H1 (cell line): ENCODE measurements around the gene RYK. TPM values are rescaled to one million over a fixed set of nuclear protein-coding genes. Genes with fewer than 3 reads are reported as not detected.

Experiments
- CTCF ChIA-PET: fragments of 300-600 bp; sonication (Branson Sonifier 250); formaldehyde crosslinking; loops from one replicate; lab custom pipeline; 2021; ENCODE audit not compliant: partially characterized antibody; lab: Charles Lee
- POLR2A ChIA-PET: fragments of 300-600 bp; sonication (Branson Sonifier 250); formaldehyde crosslinking; loops from one replicate; lab custom pipeline; 2021; ENCODE audit warnings: inconsistent platforms; ENCODE audit not compliant: partially characterized antibody; lab: Charles Lee
- DNase-seq, 2 experiments: peaks; one replicate each; pipeline versions ENCODE4 v3.0.0 to v3.0.0-alpha.2; 2010 to 2022; ENCODE audit warnings: low spot score in 2 of 2, low read depth in 1 of 2, mixed read lengths in 1 of 2
- FAIRE-seq: peaks from 2 replicates; lab custom pipeline; 2011; peaks lifted over from hg19 to GRCh38; lab: Jason Lieb, UNC
- H2AFZ ChIP-seq: 2 replicates; pipeline ENCODE4 v1.8.1; 2012; ENCODE audit warnings: low read length, inconsistent platforms
- H2AK5ac ChIP-seq: 2 replicates; pipeline ENCODE4 v1.6.1; 2013; ENCODE audit warnings: low read depth, low read length
- H2BK120ac ChIP-seq: replicated peaks from 2 replicates; pipeline ENCODE3; 2013; ENCODE audit warnings: low read depth, low read length, inconsistent platforms
- H2BK12ac ChIP-seq: 2 replicates; pipeline ENCODE4 v1.6.1; 2013; ENCODE audit warnings: low read depth, low read length
- H2BK15ac ChIP-seq: 2 replicates; pipeline ENCODE4 v1.6.1; 2013; ENCODE audit warnings: low read length
- H2BK20ac ChIP-seq: 2 replicates; pipeline ENCODE4 v1.6.1; 2013; ENCODE audit warnings: low read length
- H2BK5ac ChIP-seq: 2 replicates; pipeline ENCODE4 v1.6.1; 2013; ENCODE audit warnings: low read depth, low read length
- H3K14ac ChIP-seq: 2 replicates; pipeline ENCODE4 v1.6.1; 2013; ENCODE audit warnings: inconsistent platforms; ENCODE audit not compliant: insufficient read length
- H3K18ac ChIP-seq: 2 replicates; pipeline ENCODE4 v1.6.1; 2013; ENCODE audit warnings: low read length; ENCODE audit errors: extremely low read depth
- H3K23ac ChIP-seq: 2 replicates; pipeline ENCODE4 v1.6.1; 2013; ENCODE audit warnings: inconsistent platforms; ENCODE audit not compliant: insufficient read length
- H3K23me2 ChIP-seq: 2 replicates; pipeline ENCODE4 v1.6.1; 2013; ENCODE audit warnings: low read depth, low read length
- H3K27ac ChIP-seq: 2 replicates; pipeline ENCODE4 v1.6.1; 2011; ENCODE audit warnings: low read depth, low read length, inconsistent platforms
- H3K27me3 ChIP-seq, 4 experiments: replicated peaks in 1 of 4; 1 replicate in 1 of 4; 2 replicates in 3 of 4; pipeline versions ENCODE4 v1.6.1 to v1.8.1; 2011 to 2013; ENCODE audit warnings: low read length in 3 of 4, mild to moderate bottlenecking in 3 of 4, inconsistent platforms in 2 of 4, mixed read lengths in 2 of 4, moderate library complexity in 1 of 4; ENCODE audit not compliant: control insufficient read depth in 3 of 4, insufficient read depth in 3 of 4; ENCODE audit errors: extremely low read depth in 1 of 4
- H3K36me3 ChIP-seq, 4 experiments: 2 replicates each; pipeline versions ENCODE4 v1.6.1 to v1.8.1; 2011 to 2013; ENCODE audit warnings: mild to moderate bottlenecking in 4 of 4, low read length in 3 of 4, moderate library complexity in 2 of 4, control low read depth in 1 of 4, inconsistent platforms in 1 of 4; ENCODE audit not compliant: insufficient read depth in 4 of 4, control insufficient read depth in 2 of 4
- H3K4ac ChIP-seq: replicated peaks from 2 replicates; pipeline ENCODE3; 2013; ENCODE audit warnings: low read length, low read depth, mixed read lengths, inconsistent platforms; ENCODE audit not compliant: insufficient read length
- H3K4me1 ChIP-seq, 4 experiments: replicated peaks in 1 of 4; 1 replicate in 1 of 4; 2 replicates in 3 of 4; pipeline versions ENCODE4 v1.6.1 to v1.8.1; 2011 to 2013; ENCODE audit warnings: low read length in 3 of 4, inconsistent platforms in 2 of 4, mixed read lengths in 1 of 4; ENCODE audit not compliant: insufficient read depth in 4 of 4, control insufficient read depth in 3 of 4
- H3K4me2 ChIP-seq, 2 experiments: 2 replicates each; pipeline versions ENCODE4 v1.6.1 to v1.8.1; 2011 to 2013; ENCODE audit warnings: low read depth in 2 of 2, low read length in 2 of 2, control low read depth in 1 of 2, inconsistent platforms in 1 of 2, mild to moderate bottlenecking in 1 of 2; ENCODE audit not compliant: insufficient read depth in 1 of 2
- H3K4me3 ChIP-seq, 4 experiments: fragments of 200-600, 300-600 bp in 1 of 4; sonication (generic), shearing (Covaris generic), sonication (Bioruptor Twin) in 1 of 4; 2 replicates each; pipeline versions ENCODE4 v1.5.1 to v1.8.1; 2011 to 2016; ENCODE audit warnings: low read length in 4 of 4, low read depth in 3 of 4, control low read depth in 2 of 4, inconsistent platforms in 2 of 4, mild to moderate bottlenecking in 2 of 4, mixed read lengths in 1 of 4, moderate library complexity in 1 of 4; ENCODE audit not compliant: insufficient read depth in 2 of 4; ENCODE audit errors: extremely low read depth in 1 of 4
- H3K56ac ChIP-seq: replicated peaks from 2 replicates; pipeline ENCODE3; 2013; ENCODE audit warnings: low read depth, mild to moderate bottlenecking, mixed read lengths, low read length, inconsistent platforms; ENCODE audit not compliant: insufficient read length
- H3K79me1 ChIP-seq: 2 replicates; pipeline ENCODE4 v1.6.1; 2013; ENCODE audit warnings: low read depth, low read length, control low read depth
- H3K79me2 ChIP-seq, 2 experiments: 2 replicates each; pipeline versions ENCODE4 v1.6.1 to v1.8.1; 2012 to 2013; ENCODE audit warnings: low read length in 2 of 2, mild to moderate bottlenecking in 2 of 2, inconsistent platforms in 1 of 2; ENCODE audit not compliant: insufficient read depth in 2 of 2, control insufficient read depth in 1 of 2
- H3K9ac ChIP-seq, 4 experiments: replicated peaks in 1 of 4; 1 replicate in 1 of 4; 2 replicates in 3 of 4; pipeline versions ENCODE4 v1.6.1 to v1.8.1; 2011 to 2013; ENCODE audit warnings: low read depth in 3 of 4, low read length in 3 of 4, control low read depth in 2 of 4, mild to moderate bottlenecking in 2 of 4, moderate library complexity in 2 of 4, inconsistent platforms in 1 of 4; ENCODE audit errors: extremely low read depth in 1 of 4
- H3K9me3 ChIP-seq, 2 experiments: 2 replicates each; pipeline versions ENCODE4 v1.6.1 to v1.8.1; 2012 to 2013; ENCODE audit warnings: mild to moderate bottlenecking in 2 of 2, moderate library complexity in 2 of 2, control low read depth in 1 of 2, inconsistent platforms in 1 of 2, low read depth in 1 of 2, low read length in 1 of 2, mixed read lengths in 1 of 2; ENCODE audit not compliant: insufficient read depth in 2 of 2
- H4K20me1 ChIP-seq, 2 experiments: replicated peaks in 1 of 2; 2 replicates each; pipeline versions ENCODE3 to v1.8.1; 2011 to 2013; ENCODE audit warnings: inconsistent platforms in 2 of 2, low read length in 2 of 2, mild to moderate bottlenecking in 1 of 2; ENCODE audit not compliant: insufficient read depth in 2 of 2, control insufficient read depth in 1 of 2
- H4K5ac ChIP-seq: 2 replicates; pipeline ENCODE4 v1.6.1; 2013; ENCODE audit warnings: low read length, low read depth, mixed read lengths, inconsistent platforms; ENCODE audit not compliant: insufficient read length
- H4K8ac ChIP-seq: 2 replicates; pipeline ENCODE4 v1.8.0; 2013; ENCODE audit warnings: mild to moderate bottlenecking, moderate library complexity, low read length, inconsistent platforms; ENCODE audit not compliant: insufficient read depth; ENCODE audit errors: extremely low read depth
- H4K91ac ChIP-seq: replicated peaks from 2 replicates; pipeline ENCODE3; 2013; ENCODE audit warnings: low read length, mixed read lengths, inconsistent platforms; ENCODE audit not compliant: insufficient read length
- ASH2L ChIP-seq: fragments of 200-600, 300-600 bp; sonication (generic); IDR thresholded peaks from one replicate; pipeline ENCODE4 v1.7.1; 2017; ENCODE audit warnings: low read length
- CEBPB ChIP-seq: IDR thresholded peaks from 2 replicates; pipeline ENCODE4 v1.6.1; 2012; ENCODE audit warnings: low read depth, low read length
- CHD2 ChIP-seq: IDR thresholded peaks from 2 replicates; pipeline ENCODE4 v1.6.1; 2012; ENCODE audit warnings: low read length, improper control_type of control experiment
- GABPA ChIP-seq: IDR thresholded peaks from 2 replicates; pipeline ENCODE4 v1.6.1; 2011; ENCODE audit warnings: mild to moderate bottlenecking, low read length, moderate library complexity, borderline replicate concordance; ENCODE audit not compliant: insufficient read depth
- HDAC2 ChIP-seq, 2 experiments: fragments of 300-600 bp in 1 of 2; sonication (generic) in 1 of 2; IDR thresholded peaks; 2 replicates each; pipeline ENCODE4 v1.6.1; 2011 to 2012; ENCODE audit warnings: low read depth in 2 of 2, low read length in 2 of 2, mild to moderate bottlenecking in 2 of 2, moderate library complexity in 2 of 2, borderline replicate concordance in 1 of 2, inconsistent platforms in 1 of 2
- KDM1A ChIP-seq: fragments of 200-600, 300-600 bp; sonication (generic); IDR thresholded peaks from 2 replicates; pipeline ENCODE4 v1.7.1; 2016; ENCODE audit warnings: mild to moderate bottlenecking, low read length, borderline replicate concordance
- POU5F1 ChIP-seq: IDR thresholded peaks from 2 replicates; pipeline ENCODE4 v1.6.1; 2011; ENCODE audit warnings: low read depth, mild to moderate bottlenecking, low read length, moderate library complexity
- RNF2 ChIP-seq: fragments of 200-900, 300-1000 bp; sonication (generic); IDR thresholded peaks from 2 replicates; pipeline ENCODE4 v1.7.1; 2016; ENCODE audit warnings: borderline replicate concordance, low read depth, mild to moderate bottlenecking, antibody characterized with exemption, low read length; ENCODE audit not compliant: poor library complexity, severe bottlenecking; ENCODE audit errors: missing control alignments
- TCF12 ChIP-seq: IDR thresholded peaks from 2 replicates; pipeline ENCODE4 v1.6.1; 2011; ENCODE audit warnings: low read depth, mild to moderate bottlenecking, low read length
- polyA plus RNA-seq, 7 experiments: library from polyadenylated mRNA; depleted of rRNA in 3 of 7; stranded (reverse) in 5 of 7; unstranded in 2 of 7; fragments of >200 nt in 5 of 7; fragments of 200-250 nt in 2 of 7; gene quantifications; 1 replicate in 5 of 7; 2 replicates in 1 of 7; 4 replicates in 1 of 7; pipeline versions ENCODE4 v1.2.1 to v1.2.3, GENCODE V29; 2011 to 2013; ENCODE audit warnings: missing spikeins in 2 of 7, mixed read lengths in 2 of 7
- total RNA-seq: library from RNA; stranded (reverse); fragmentation: NEBNext Ultra II Directional; extraction: Animal tissue kit (Norgen Biotek cat#: 25700); gene quantifications from 2 replicates; pipeline ENCODE4 v1.2.1, GENCODE V29; 2021

Gene RYK
- total and polyA plus RNA-seq, 2 of the 8 experiments (the other 6 are each of a cell fraction or from before 2014, with no cell fraction given): 30.5 to 63.8 TPM

GRCh38 chr3:134274571-134274970, 23.9 kb upstream of the RYK start:
- no peaks in the 10 kb centered on the region for H3K79me2 ChIP-seq
- no peak overlapping the region for H2BK12ac ChIP-seq
- H3K23me2 ChIP-seq: no peaks in the 10 kb centered on the region
- no peak overlapping the region for H3K18ac ChIP-seq
- no peak overlapping the region for H2BK15ac ChIP-seq
- no peak overlapping the region for H2BK5ac ChIP-seq
- no peak overlapping the region for H3K4me3 ChIP-seq
- no peaks in the 10 kb centered on the region for H3K9me3 ChIP-seq
- no peak overlapping the region for H3K56ac ChIP-seq
- no peaks in the 10 kb centered on the region for H4K20me1 ChIP-seq
- FAIRE-seq: no peak
- no peak overlapping the region for H3K14ac ChIP-seq
- TF ChIP-seq TCF12: no peak
- TF ChIP-seq KDM1A: no peak
- TF ChIP-seq GABPA: no peak
- no peak for TF ChIP-seq ASH2L
- TF ChIP-seq POU5F1: no peak
- TF ChIP-seq CEBPB: no peak
- TF ChIP-seq CHD2: no peak
- TF ChIP-seq RNF2: no peak
- no peak for TF ChIP-seq HDAC2 (IDR thresholded peaks at IDR 0.05; ENCODE audit: borderline replicate concordance in 1 of 2, low read depth in 2 of 2, low read length in 2 of 2)
- TF ChIP-seq, all 59 proteins: peak for 0
- ChIA-PET CTCF (interaction anchor here (0.9 to 1.7 kb wide), 3 partner anchors 26 to 214 kb away, joined by 3 to 6 read pairs (median 3); no protein-coding TSS in a partner anchor), POLR2A (interaction anchor here (1.4 kb wide), 1 partner anchor 89 kb away, joined by 3 read pairs; no protein-coding TSS in a partner anchor)
- H3K4me1 ChIP-seq: no peaks in the 10 kb centered on the region
- no peaks in the 10 kb centered on the region for H3K36me3 ChIP-seq
- no peak overlapping the region for H4K5ac ChIP-seq
- H3K9ac ChIP-seq: no peak overlapping the region
- H3K4me2 ChIP-seq: no peak overlapping the region
- H3K4ac ChIP-seq: no peak overlapping the region
- no peak overlapping the region for H2AK5ac ChIP-seq
- H3K27me3 ChIP-seq: no peaks in the 10 kb centered on the region
- no peak overlapping the region for H2AFZ ChIP-seq
- H2BK20ac ChIP-seq: no peak overlapping the region
- H4K8ac ChIP-seq: no peak overlapping the region
- DNase-seq: no peak
- no peaks in the 10 kb centered on the region for H3K79me1 ChIP-seq
- no peak overlapping the region for H4K91ac ChIP-seq
- H3K23ac ChIP-seq: no peak overlapping the region
- no peak overlapping the region for H3K27ac ChIP-seq
- H2BK120ac ChIP-seq: no peak overlapping the region
